HEK293T (cell line): ENCODE data around the gene RHOC.

Source experiments
- BHLHE40 ChIP-seq: fragments of 450-650 bp; IDR thresholded peaks from 2 replicates; pipeline ENCODE4 v1.6.1; 2016; ENCODE audit warnings: mild to moderate bottlenecking, moderate library complexity, borderline replicate concordance
- FOXA1 ChIP-seq: fragments of 450-650 bp; IDR thresholded peaks from 2 replicates; pipeline ENCODE4 v1.6.1; 2016; ENCODE audit warnings: mild to moderate bottlenecking
- FOXK2 ChIP-seq: fragments of 450-650 bp; IDR thresholded peaks from 2 replicates; pipeline ENCODE4 v1.6.1; 2016; ENCODE audit warnings: mild to moderate bottlenecking
- FOXM1 ChIP-seq: fragments of 450-650 bp; IDR thresholded peaks from 2 replicates; pipeline ENCODE4 v1.6.1; 2017; ENCODE audit warnings: mild to moderate bottlenecking, borderline replicate concordance
- LEF1 ChIP-seq: fragments of 450-650 bp; IDR thresholded peaks from 2 replicates; pipeline ENCODE4 v1.6.1; 2017; ENCODE audit warnings: mild to moderate bottlenecking, borderline replicate concordance
- SP1 ChIP-seq: fragments of 450-650 bp; IDR thresholded peaks from 2 replicates; pipeline ENCODE4 v1.6.1; 2017
- SUZ12 ChIP-seq: fragments of 450-650 bp; IDR thresholded peaks from 2 replicates; pipeline ENCODE4 v1.6.1; 2016; ENCODE audit warnings: mild to moderate bottlenecking
- ZNF384 ChIP-seq: fragments of 450-650 bp; IDR thresholded peaks from 2 replicates; pipeline ENCODE4 v1.6.1; 2016
- TF ChIP-seq, protein P1 (sequence below): fragments of 450-650 bp; IDR thresholded peaks from 2 replicates; pipeline ENCODE4 v1.6.1; 2016

DNA sequence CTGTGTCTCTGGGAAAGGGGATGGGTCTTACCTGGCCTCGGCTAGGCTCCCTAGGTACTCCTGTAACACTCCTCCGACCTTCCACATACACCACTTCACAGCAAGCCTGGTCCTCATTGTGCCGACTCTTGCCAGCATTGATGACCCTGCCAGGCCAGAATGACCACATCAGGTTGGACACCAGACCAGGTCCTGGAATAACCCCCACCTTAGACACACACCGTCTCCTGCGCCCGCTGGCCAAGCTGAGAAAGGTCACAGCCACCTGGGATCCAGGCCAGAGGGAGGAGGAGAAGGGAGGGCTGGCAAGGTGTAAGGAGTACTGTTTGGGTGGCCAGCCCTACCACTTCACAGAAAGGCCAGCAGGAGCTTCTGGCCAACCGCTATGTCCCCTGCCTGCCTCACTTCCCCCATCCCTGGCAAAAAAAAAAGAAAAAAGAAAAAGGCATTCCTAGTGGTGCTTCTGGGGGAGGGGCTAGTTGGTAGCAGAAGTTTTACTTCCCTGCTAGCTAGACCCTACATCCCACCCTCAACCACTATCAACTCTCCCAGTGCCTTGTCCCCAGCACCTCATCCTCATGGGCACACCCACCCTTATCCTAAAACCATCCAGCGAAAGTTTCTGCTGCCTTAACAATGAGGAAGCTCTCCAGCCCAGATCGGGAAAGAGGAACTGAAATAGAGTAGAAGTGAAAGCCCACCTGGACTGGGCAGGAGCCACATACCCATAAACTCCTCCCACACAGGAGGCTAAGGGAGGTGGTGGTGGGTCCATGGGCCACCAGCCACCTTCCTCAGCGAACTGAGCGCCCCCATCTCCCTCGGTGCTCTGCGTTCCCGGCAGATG is 6.8 kb upstream of the RHOC start:
- TF ChIP-seq SUZ12 (no peak), SP1 (no peak), ZNF384 (no peak), LEF1 (no peak), BHLHE40 (no peak), FOXA1 (no peak), FOXK2 (no peak), FOXM1 (no peak)
- TF ChIP-seq, protein P1, sequence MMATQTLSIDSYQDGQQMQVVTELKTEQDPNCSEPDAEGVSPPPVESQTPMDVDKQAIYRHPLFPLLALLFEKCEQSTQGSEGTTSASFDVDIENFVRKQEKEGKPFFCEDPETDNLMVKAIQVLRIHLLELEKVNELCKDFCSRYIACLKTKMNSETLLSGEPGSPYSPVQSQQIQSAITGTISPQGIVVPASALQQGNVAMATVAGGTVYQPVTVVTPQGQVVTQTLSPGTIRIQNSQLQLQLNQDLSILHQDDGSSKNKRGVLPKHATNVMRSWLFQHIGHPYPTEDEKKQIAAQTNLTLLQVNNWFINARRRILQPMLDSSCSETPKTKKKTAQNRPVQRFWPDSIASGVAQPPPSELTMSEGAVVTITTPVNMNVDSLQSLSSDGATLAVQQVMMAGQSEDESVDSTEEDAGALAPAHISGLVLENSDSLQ: no peak
